GM08714 (cell line): Measurements from ENCODE around the gene ANAPC7.
A peak's percentile ranks its signal among the peaks of the same experiment; 100 is the strongest.
"Not testable (repeated sequence)": the region's sequence is repeated elsewhere in the genome, so short reads cannot be mapped to it uniquely, and the experiment has no call there.

Experiments used
- H3K4me3 ChIP-seq: fragments of 200-500 bp; sonication (Bioruptor generic); 2 replicates; pipeline ENCODE4 v1.5.1; 2014; ENCODE audit warnings: mild to moderate bottlenecking, low read length, inconsistent platforms
- ZNF274 ChIP-seq: IDR thresholded peaks from 2 replicates; pipeline ENCODE4 v1.6.1; 2012; ENCODE audit warnings: mild to moderate bottlenecking, low read depth, low read length

Gene ANAPC7

GRCh38 chr12:110403976-110404682 lies 621 bp upstream of the ANAPC7 start:
- peak overlapping the region; percentile 76 for H3K4me3 ChIP-seq
- no peak for TF ChIP-seq ZNF274

DNA sequence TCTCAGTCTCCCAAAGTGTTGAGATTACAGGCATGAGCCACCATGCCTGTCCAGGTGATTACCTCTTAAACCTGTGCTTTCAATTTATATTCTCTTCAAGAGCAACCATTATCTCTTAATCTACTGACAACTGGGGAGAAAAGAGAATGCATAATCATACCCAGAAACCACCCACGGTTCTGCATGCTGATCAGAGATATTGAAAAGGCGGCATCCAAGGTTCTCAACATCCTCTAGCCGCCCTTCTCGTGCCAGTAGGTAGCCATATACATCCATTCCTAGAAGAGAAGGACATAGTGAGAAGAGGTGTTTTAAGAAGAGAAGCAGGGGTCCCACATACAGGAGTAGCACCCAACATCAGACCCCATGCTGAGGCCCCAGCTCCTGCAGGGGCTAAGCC lies 20.8 kb downstream of the ANAPC7 start:
- TF ChIP-seq ZNF274 = no peak
- no peak overlapping the region for H3K4me3 ChIP-seq

DNA sequence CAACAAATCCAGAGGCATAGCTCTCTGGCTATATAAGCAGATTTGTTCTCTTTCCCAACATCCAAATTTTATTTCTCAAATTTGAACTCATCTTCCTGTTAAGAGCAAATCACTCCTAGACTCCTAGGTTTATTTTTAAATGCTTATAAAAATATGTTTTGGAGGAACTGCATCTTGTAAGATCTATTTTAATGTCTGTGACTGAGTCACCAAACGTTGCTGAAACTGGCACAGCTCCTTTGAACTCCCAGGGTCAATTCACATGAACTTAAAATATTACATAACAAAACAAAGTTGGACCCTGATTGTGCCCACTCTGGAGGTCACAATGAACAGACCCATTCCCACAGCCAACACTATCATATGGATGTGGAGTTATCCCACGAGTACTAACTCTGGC lies 23.9 kb downstream of the ANAPC7 start:
- TF ChIP-seq ZNF274 = no peak

DNA sequence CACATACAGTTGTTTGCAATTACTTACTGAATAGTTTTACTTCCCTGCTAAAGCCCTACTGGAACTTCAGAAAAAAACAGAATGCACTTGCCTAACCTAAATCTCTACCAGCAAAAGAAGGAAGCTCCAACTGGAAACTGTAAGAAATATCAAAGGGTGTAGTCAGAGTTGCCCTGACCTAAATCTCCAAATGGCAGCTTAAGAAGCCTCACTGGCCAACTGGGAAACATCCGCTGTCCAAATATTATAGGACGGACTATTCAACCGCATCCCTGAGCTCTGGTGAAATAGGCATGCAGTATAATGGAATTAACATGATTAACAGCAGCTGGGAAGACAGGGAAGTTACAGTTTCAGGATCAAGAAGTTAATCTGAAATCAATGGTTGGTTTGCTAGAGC lies 24.3 kb downstream of the ANAPC7 start:
- no peak for TF ChIP-seq ZNF274
- no peak overlapping the region for H3K4me3 ChIP-seq

More for the DNA sequence above, 23.9 kb downstream of the ANAPC7 start:
- H3K4me3 ChIP-seq = no peak overlapping the region

DNA sequence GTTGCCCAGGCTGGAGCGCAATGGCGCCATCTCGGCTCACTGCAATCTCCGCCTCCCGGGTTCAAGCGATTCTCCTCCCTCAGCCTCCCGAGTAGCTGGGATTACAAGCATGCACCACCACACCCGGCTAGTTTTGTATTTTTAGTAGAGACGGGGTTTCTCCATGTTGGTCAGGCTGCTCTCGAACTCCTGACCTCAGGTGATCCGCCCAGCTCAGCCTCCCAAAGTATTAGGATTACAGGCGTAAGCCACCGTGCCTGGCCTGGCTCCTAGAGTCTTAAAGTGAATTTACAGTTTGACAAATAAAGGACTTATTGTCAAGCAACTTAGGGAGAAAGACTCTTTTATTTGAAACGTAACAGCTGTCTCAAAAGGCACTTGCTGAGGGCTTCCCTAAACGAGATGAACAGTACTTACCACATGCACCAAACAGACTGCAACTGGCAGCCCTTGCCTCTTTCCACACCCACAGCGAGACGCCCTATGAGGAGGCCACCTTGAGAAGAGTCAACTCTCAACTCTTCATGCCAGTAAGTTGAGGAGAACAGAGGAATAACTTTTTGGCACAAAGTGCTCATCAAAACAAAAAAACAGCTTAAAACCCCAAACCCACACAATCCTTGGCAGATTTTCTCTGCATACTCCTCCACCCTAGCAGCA lies 25.2 kb downstream of the ANAPC7 start:
- not testable (repeated sequence) for H3K4me3 ChIP-seq

DNA sequence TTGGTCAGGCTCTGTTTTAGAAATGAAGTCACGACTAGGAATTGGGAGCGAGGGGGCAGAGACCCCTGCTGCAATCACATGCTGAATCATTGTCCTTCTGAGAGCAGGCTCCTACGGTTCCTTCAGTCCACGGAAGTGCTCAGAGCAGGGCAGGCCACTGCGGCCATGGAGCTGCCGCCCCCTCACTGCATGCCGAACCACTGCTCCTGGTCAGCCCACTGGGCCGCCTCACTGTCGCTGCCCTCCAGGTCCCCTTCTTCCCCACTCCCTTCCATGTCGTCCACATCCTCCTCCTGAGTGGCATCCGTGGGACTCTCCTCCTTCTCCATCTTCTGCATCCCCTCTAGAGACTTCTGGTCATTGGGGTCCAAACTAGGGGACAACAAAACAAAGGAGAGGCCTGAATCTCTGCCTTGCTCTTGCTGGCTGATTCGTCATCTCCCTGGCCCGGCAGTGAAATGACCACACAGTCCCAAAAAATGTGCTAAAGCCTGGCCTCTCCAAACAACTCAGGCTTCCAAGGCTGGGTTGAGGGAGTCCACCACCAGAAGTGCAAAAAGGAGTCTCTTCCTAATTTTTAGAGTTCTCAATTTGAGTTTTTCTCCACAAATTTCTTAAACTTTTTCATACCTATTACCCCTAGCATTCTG lies 29.4 kb downstream of the ANAPC7 start:
- no peak for TF ChIP-seq ZNF274
- H3K4me3 ChIP-seq = no peak overlapping the region

- TF ChIP-seq ZNF274 = no peak
- H3K4me3 ChIP-seq = no peak overlapping the region
Measured at GRCh38 chr12:110373425-110373824, 30.1 kb downstream of the ANAPC7 start.

DNA sequence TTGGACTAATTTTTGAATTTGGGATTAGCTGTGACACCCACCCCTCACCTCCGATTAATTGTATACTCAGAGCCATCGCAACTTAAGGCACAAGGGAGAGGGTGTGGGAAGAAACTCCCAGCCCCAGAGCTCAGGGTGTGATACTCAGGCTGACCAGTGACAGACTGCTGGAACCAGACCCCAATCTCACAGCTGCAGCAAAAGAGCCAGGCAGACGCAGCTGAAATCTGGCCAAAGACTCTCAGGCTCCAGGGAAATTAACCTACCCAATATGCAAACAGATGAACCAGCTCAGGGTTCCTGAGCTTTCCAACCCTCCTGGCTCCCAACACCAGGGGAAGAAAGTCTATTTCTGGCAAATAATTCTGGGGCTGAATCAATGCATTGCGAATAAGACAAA lies 30.5 kb downstream of the ANAPC7 start:
- no peak for TF ChIP-seq ZNF274
- no peak overlapping the region for H3K4me3 ChIP-seq

- TF ChIP-seq ZNF274 = no peak
- H3K4me3 ChIP-seq = no peak overlapping the region
Measured at GRCh38 chr12:110372056-110372425, 31.5 kb downstream of the ANAPC7 start.

- TF ChIP-seq ZNF274 = no peak
- no peak overlapping the region for H3K4me3 ChIP-seq
Measured at GRCh38 chr12:110371408-110372055, 32.0 kb downstream of the ANAPC7 start.

GRCh38 chr12:110370732-110371231 lies 32.7 kb downstream of the ANAPC7 start:
- TF ChIP-seq ZNF274 = no peak

DNA sequence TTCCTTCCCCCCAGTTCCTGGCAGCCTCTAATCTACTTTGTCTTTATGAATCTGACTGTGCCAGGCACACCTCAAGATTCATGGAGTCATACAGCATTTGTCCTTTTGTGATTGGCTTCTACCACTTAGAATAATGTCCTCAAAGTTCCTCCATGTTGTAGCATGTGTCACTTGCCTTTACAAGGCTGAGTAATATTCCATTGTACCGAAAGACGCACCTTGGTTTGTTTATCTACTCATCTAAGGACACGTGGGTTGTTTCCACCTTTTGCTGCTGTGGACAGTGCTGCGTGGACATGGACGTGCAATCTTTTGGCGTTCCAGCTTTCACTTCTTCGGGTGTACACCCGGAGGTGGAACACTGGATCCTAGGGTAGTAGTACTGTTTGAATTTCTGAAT lies 33.5 kb downstream of the ANAPC7 start:
- H3K4me3 ChIP-seq = no peak overlapping the region
- no peak for TF ChIP-seq ZNF274

More at GRCh38 chr12:110370732-110371231, 32.7 kb downstream of the ANAPC7 start:
- H3K4me3 ChIP-seq = no peak overlapping the region

GRCh38 chr12:110367181-110367864 lies 36.2 kb downstream of the ANAPC7 start:
- no peak for TF ChIP-seq ZNF274
- no peak overlapping the region for H3K4me3 ChIP-seq
